Activated CD8-positive, alpha-beta memory T cell treated with anti-CD3 and anti-CD28 coated beads, Interleukin-2, amount 50 U/mL, for 24 hours (primary cell): ENCODE data around the gene MAPK6.

ENCODE experiments used
- DNase-seq: peaks from one replicate; pipeline ENCODE4 v3.0.0-alpha.2; 2020; ENCODE audit errors: extremely low read depth

MAPK6 gene

DNA sequence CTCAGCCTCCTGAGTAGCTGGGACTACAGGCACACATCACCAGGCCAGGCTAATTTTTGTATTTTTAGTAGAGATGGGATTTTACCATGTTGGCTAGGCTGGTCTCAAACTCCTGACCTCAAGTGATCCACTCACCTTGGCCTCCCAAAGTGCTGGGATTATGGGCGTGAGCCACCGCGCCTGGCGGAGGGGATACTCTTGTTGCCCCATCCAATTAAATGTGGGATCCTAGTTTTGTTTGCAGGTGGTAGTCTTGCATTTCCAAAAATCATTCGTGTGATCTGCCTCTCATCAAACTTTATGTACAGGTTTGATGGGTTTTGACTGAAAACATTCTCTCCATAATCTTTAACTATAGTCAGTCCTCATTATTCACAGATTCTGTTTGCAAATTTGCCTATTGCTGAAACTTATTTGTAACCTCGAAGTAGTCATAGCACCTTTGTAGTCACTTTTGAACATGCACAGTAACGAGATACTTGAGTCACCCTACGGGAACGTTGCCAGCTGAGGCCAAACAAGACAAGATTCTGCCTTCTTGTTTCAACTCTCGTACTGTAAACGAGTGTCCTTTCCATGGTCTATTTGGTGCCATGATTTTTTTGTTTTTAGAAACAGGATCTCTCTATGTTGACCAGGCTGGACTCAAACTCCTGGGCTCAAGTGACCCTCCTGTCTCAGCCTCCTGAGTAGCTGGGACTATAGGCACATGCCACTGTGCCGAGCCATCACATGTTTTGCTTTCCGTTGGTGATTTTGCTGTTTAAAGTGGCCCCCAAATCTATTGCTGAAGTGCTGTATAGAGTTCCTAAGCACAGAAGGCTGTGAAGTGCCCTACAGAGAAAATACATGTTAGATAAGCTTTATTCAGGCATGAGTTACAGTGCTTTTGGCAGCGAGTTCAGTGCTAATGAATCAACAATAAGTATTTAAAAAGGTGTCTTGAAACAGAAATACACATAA, 8.1 kb upstream of the MAPK6 start:
- DNase-seq = no peak

DNA sequence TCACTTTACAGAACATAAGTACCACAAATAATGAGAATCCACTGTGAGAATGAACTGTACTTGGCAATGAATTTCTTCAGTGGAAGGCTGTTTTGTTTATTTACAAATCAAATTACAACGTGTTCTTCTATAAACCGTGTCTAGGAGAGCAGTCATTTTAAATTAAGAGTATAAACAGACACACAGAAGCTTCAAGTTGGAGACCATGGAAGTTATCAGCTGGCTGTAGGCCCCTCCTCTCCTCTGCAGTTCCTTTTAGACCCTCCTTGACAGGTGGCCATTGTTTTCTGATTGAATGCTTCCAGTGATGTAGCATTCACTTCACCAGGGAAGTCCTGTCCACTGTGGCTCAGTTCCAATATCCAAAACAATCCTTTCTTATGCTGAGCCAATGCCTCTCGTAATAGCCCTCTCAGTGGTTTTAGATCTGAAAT, 7.3 kb upstream of the MAPK6 start:
- no peak for DNase-seq

GRCh38 chr15:52012210-52012609, 6.8 kb upstream of the MAPK6 start:
- DNase-seq = no peak

DNA sequence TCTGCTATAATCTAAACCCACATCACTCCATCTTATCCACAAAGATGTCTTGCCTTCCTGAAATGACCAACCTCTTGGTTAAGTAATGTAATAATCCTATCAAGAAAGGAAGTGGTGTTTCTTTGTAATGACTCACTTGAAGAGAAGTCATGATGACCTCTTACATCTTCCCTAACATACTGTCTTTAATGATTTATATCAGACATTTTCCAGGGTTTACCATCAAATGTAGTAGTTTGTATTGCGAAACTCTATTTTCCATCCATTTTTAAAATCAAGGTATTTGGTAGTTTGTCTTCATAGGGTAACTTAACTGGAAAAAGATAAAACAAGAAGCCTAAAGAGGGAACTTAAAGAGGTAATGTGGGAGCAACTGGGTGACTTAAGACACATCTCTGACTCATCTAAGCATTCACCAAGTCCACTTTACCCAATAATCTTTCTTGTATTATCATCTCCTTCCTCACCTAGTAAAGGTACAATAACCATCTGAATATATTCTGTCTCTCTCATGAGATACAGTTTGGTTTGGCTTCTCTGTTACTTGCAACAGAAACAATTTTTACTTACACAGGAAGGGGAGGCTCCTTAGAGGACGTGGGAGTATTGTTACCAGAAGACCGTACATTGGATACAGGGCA, 5.7 kb upstream of the MAPK6 start:
- DNase-seq = no peak

DNA sequence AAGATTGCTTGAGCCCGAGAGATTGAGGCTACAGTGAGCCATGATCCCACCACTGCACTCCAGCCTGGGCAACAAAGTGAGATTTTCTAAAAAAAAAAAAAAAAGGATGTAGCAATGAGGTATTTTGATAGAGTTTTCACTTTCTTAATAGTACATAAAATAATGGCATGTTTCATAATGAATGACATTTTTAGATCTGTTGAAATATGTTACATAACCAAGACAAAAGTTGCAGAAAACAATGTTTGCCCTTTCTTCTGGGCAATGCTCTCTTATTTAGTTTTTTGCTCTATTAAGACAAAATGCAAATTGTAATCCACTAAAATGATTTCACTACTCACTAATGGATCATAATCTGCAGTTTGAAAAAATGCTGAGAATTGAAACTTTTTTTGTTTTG, 4.4 kb upstream of the MAPK6 start:
- DNase-seq = no peak

DNA sequence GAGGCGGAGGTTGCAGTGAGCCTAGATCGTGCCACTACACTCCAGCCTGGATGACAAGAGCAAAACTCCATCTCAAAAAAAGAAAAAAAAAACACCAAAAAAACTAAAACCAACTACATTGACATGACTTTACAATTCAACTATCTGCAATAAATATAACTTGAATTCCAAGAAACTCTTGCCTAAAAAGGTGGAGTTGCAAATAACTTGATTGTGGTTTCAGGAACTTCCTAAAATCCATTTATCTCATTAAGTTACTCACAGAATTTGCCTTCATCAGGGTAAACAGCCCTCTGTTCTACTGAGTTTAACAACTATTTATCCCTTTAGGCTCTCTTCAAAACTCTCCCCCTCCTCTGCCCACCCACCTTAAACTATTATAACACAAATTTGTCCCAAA, 2.7 kb upstream of the MAPK6 start:
- DNase-seq = no peak

- DNase-seq = no peak
Measured at GRCh38 chr15:52018244-52018643, 775 bp upstream of the MAPK6 start.

- peak; percentile 37 for DNase-seq
Measured at GRCh38 chr15:52019394-52020220, 588 bp downstream of the MAPK6 start.

GRCh38 chr15:52020221-52021085, 1.4 kb downstream of the MAPK6 start:
- no peak for DNase-seq

DNA sequence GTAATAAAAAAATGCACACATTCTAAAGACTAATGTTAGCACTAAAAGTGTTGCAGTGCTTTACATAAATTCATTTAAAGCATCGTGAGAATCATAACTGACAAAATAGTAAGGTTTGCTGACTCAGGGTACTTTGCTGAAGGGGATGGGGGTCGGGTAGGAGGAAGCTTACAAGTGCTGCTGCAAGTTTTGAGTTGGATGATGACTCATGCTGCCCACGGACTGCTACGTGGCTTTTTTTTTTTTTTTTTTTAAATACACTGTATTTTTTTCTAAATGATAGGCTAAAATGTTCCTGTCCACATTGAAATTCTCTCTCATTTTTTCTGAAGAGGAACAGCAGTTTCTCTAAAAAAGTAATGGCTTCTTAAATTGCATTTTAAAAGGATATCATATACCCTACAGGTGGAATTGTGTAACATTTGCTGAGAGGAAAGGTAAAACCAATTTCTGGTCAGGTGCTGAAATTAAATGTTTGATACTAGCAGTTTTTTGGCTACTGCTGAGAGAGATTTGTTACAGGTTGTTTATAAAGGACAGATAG, 2.2 kb downstream of the MAPK6 start:
- DNase-seq = peak; percentile 48

- no peak for DNase-seq
Measured at GRCh38 chr15:52021892-52022540, 3.0 kb downstream of the MAPK6 start.

GRCh38 chr15:52023169-52023922, 4.3 kb downstream of the MAPK6 start:
- DNase-seq = no peak

GRCh38 chr15:52028431-52029093, 9.5 kb downstream of the MAPK6 start:
- DNase-seq = no peak

- no peak for DNase-seq
Measured at GRCh38 chr15:52030010-52030409, 11.0 kb downstream of the MAPK6 start.

DNA sequence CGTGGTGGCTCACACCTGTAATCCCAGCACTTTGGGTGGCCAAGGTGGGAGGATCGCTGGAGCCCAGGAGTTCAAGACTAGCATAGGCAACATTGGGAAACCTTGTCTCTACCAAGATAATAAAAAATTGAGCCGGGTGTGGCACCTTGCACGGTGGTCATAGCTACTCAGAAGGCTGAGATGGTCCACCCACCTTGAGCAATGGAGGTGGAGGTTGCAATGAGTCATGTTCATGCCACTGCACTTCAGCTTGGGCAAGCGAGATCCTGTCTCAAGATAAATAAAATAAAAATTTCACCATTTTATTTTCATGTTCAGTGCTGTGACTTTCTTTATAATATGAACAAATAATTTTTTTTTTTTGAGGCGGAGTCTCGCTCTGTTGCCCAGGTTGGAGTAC, 12.5 kb downstream of the MAPK6 start:
- DNase-seq = no peak

GRCh38 chr15:52037889-52038505, 19.0 kb downstream of the MAPK6 start:
- no peak for DNase-seq

DNA sequence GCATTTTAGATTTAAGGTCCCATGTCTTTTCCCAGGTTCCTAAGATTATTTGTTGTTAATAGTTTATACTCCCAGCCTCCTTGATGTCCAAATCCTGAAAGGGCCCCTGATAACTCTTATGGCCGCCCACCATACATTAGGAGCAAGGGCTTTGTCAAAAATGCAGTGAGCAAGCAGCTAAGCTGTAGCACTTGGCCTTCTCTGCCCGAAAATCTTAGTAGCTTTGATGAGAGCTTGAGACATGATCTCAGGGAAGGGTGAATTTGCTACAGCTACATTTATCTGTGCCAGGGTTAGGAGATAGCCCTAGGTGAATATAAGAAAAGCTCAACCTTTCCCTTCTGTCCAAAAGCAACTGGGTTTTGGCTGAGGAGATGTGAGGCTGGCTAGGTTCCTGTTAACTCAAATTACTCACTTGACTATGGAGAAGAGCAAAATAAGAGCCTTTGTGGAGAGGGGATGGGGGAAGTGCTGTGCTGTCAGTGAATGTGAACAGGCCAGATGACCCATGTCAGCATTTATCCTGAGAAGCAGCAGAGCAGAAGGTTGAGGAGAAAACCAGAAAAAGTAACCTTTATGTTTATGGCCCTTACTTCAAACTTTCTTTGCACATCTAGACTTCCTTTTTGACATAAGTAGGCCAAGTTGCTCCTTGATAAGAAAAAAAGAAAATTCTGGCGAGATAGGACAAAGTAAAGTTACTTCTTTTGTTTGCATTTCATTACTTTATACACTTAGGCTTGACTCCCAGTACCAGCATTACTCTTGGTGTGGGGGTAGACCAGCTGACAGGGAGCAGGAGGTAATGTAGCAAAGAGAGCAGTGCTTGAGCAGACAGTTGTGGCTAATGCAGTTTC, 21.1 kb downstream of the MAPK6 start:
- DNase-seq = no peak
